Measurements from ENCODE around the gene BHLHE23. TPM values are rescaled to one million over a fixed set of nuclear protein-coding genes. Genes with fewer than 3 reads are reported as not detected.

BHLHE23 gene
- total RNA-seq, 1 experiment from 2014 or later, result not detected

DNA sequence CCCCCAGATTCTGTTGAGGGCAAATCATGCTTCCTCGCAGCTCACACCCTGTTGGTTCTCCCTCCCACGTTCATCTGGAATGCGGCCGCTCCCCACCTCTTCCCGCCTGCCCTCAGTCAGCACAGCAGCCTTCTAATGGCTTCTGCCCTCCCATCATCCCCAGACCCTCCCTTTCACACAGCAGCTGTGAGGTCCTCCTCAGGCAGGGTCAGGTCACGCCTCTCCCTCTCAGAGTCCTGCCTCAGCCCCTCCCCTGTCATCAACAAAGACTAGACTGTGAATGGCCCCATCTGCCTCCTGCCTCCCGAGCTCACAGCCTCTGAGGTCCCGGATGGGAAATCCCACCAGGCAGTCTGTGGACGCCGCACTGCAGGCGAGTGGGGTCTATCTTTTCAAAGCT lies 7.9 kb upstream of the BHLHE23 start:
- no peaks in the 10 kb centered on the region for H3K36me3 Mint-ChIP-seq (ENCODE audit: insufficient read depth, unreplicated experiment)
- no peak overlapping the region for H3K4me3 Mint-ChIP-seq (ENCODE audit: low read depth, unreplicated experiment)
- TF ChIP-seq, protein P1, sequence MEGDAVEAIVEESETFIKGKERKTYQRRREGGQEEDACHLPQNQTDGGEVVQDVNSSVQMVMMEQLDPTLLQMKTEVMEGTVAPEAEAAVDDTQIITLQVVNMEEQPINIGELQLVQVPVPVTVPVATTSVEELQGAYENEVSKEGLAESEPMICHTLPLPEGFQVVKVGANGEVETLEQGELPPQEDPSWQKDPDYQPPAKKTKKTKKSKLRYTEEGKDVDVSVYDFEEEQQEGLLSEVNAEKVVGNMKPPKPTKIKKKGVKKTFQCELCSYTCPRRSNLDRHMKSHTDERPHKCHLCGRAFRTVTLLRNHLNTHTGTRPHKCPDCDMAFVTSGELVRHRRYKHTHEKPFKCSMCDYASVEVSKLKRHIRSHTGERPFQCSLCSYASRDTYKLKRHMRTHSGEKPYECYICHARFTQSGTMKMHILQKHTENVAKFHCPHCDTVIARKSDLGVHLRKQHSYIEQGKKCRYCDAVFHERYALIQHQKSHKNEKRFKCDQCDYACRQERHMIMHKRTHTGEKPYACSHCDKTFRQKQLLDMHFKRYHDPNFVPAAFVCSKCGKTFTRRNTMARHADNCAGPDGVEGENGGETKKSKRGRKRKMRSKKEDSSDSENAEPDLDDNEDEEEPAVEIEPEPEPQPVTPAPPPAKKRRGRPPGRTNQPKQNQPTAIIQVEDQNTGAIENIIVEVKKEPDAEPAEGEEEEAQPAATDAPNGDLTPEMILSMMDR (IDR thresholded peaks at IDR 0.05; ENCODE audit: unreplicated experiment), result no peak
- CTCF ChIA-PET, result interaction anchor here (1.5 kb wide), 1 partner anchor 13 kb away, joined by 3 read pairs; no protein-coding TSS in a partner anchor
- H3K27ac Mint-ChIP-seq (ENCODE audit: unreplicated experiment), result no peak overlapping the region
- intact Hi-C loops (cut with micrococcal nuclease; ENCODE audit: unreplicated experiment), result no loop called here
- BruUV-seq (replicated peaks), result no TSS peak
- peaks cover 100% of the 10 kb centered on the region for H3K27me3 Mint-ChIP-seq (ENCODE audit: unreplicated experiment)
- H3K9me3 Mint-ChIP-seq (ENCODE audit: low read depth, unreplicated experiment), result no peaks in the 10 kb centered on the region
- no peak for DNase-seq
- peaks cover 6% of the 10 kb centered on the region for H3K4me1 Mint-ChIP-seq (ENCODE audit: low read depth, unreplicated experiment)

DNA sequence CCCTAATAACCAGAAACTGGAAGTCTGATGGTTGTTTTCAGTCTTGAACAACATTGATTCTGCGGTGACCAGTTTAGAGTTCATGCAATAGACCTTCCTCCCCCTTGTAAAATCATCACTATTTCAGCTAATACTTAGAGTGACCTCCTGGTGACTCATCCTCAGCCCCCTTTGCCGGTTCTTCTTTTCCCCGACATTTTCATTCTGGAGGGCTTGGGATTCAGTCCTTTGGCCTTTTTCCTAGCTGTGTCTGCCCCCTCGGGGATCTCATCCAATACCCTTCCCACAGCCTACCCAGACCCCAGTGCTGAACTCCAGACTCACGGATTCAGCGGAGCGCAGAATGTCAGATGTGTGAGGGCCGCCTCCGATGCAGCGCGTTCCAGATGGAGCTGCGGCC lies 7.5 kb upstream of the BHLHE23 start:
- CTCF ChIA-PET, result interaction anchor here (1.5 kb wide), 1 partner anchor 14 kb away, joined by 3 read pairs; no protein-coding TSS in a partner anchor
- Mint-ChIP-seq H3K4me3 (ENCODE audit: low read depth, unreplicated experiment) (no peak overlapping the region), H3K9me3 (ENCODE audit: low read depth, unreplicated experiment) (no peaks in the 10 kb centered on the region)

DNA sequence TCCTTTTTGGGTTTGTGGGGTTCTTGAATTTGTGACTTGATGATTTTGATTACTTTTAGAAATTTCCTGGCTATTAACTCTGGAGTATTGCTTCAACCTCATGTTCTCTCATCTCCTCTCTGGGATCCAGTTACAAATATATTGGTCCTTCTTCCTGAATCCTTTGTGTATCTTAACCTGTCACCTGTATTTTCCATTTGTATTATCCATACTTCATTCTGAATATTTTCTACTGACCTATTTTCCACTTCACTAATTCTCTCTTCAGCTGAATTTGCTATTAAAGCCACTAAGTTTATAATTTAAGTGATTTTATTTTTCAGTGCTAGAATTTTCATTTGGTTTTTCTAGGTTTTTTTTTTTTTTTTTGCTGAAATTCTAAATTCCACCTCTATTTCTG lies 6.4 kb upstream of the BHLHE23 start:
- H3K36me3 Mint-ChIP-seq (ENCODE audit: insufficient read depth, unreplicated experiment), result no peaks in the 10 kb centered on the region
- H3K27me3 Mint-ChIP-seq (ENCODE audit: unreplicated experiment), result peaks cover 100% of the 10 kb centered on the region
- H3K9me3 Mint-ChIP-seq (ENCODE audit: low read depth, unreplicated experiment), result no peaks in the 10 kb centered on the region
- TF ChIP-seq, protein P1 (IDR thresholded peaks at IDR 0.05; ENCODE audit: unreplicated experiment), result no peak
- no peak for DNase-seq
- H3K4me3 Mint-ChIP-seq (ENCODE audit: low read depth, unreplicated experiment), result no peak overlapping the region
- intact Hi-C loops (cut with micrococcal nuclease; ENCODE audit: unreplicated experiment), result no loop called here
- H3K4me1 Mint-ChIP-seq (ENCODE audit: low read depth, unreplicated experiment), result peaks cover 10% of the 10 kb centered on the region
- H3K27ac Mint-ChIP-seq (ENCODE audit: unreplicated experiment), result no peak overlapping the region
- BruUV-seq (replicated peaks), result no TSS peak
- CTCF ChIA-PET, result interaction anchor here (0.8 kb wide), 1 partner anchor 41 kb away, joined by 4 read pairs; no protein-coding TSS in a partner anchor

More for the DNA sequence above, 7.5 kb upstream of the BHLHE23 start:
- Mint-ChIP-seq H3K4me1 (ENCODE audit: low read depth, unreplicated experiment) (peaks cover 1% of the 10 kb centered on the region), H3K36me3 (ENCODE audit: insufficient read depth, unreplicated experiment) (no peaks in the 10 kb centered on the region), H3K27ac (ENCODE audit: unreplicated experiment) (no peak overlapping the region), H3K27me3 (ENCODE audit: unreplicated experiment) (peaks cover 100% of the 10 kb centered on the region)
- TF ChIP-seq, protein P1 (IDR thresholded peaks at IDR 0.05; ENCODE audit: unreplicated experiment), result no peak
- BruUV-seq (replicated peaks), result no TSS peak
- intact Hi-C loops (cut with micrococcal nuclease; ENCODE audit: unreplicated experiment), result no loop called here
- no peak for DNase-seq

DNA sequence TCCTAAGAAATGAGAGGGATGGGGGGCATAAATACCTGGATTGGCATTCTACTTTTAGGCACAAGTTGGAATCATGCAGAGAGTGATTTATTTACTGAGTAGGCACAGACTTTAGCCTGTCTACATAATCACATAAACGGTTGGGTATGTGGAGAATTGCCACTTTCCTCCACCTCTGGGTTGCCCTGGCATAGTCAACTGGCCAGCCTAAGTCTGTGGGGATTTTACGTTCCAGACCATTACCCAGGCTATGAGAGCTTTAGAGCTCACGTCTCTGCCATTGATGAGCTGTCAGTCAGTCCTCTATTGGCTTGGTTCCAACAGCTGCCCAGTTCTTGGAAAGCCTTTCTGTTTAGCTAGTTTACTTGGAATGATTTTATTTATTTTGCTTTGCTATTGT lies 5.0 kb upstream of the BHLHE23 start:
- BruUV-seq (replicated peaks), result no TSS peak
- no peak for DNase-seq
- intact Hi-C loops (cut with micrococcal nuclease; ENCODE audit: unreplicated experiment), result no loop called here
- Mint-ChIP-seq H3K27me3 (ENCODE audit: unreplicated experiment) (peaks cover 98% of the 10 kb centered on the region), H3K9me3 (ENCODE audit: low read depth, unreplicated experiment) (no peaks in the 10 kb centered on the region), H3K27ac (ENCODE audit: unreplicated experiment) (no peak overlapping the region), H3K4me1 (ENCODE audit: low read depth, unreplicated experiment) (peaks cover 13% of the 10 kb centered on the region), H3K4me3 (ENCODE audit: low read depth, unreplicated experiment) (no peak overlapping the region), H3K36me3 (ENCODE audit: insufficient read depth, unreplicated experiment) (no peaks in the 10 kb centered on the region)
- TF ChIP-seq, protein P1 (IDR thresholded peaks at IDR 0.05; ENCODE audit: unreplicated experiment), result no peak
- CTCF ChIA-PET, result no interaction called here
